Measurements from ENCODE around the gene GPC1.

- TF ChIP-seq, protein P1, sequence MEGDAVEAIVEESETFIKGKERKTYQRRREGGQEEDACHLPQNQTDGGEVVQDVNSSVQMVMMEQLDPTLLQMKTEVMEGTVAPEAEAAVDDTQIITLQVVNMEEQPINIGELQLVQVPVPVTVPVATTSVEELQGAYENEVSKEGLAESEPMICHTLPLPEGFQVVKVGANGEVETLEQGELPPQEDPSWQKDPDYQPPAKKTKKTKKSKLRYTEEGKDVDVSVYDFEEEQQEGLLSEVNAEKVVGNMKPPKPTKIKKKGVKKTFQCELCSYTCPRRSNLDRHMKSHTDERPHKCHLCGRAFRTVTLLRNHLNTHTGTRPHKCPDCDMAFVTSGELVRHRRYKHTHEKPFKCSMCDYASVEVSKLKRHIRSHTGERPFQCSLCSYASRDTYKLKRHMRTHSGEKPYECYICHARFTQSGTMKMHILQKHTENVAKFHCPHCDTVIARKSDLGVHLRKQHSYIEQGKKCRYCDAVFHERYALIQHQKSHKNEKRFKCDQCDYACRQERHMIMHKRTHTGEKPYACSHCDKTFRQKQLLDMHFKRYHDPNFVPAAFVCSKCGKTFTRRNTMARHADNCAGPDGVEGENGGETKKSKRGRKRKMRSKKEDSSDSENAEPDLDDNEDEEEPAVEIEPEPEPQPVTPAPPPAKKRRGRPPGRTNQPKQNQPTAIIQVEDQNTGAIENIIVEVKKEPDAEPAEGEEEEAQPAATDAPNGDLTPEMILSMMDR (IDR thresholded peaks at IDR 0.05) = no peak
- TF ChIP-seq EZH2 (IDR thresholded peaks at IDR 0.05) = no peak
Measured at GRCh38 chr2:240436683-240437550, 1.5 kb downstream of the GPC1 start.

All from neural progenitor cell (in vitro differentiated cells).